Sigmoid colon (tissue), 7 donors: ENCODE results near the gene KAT2A. TPM values are rescaled to one million over a fixed set of nuclear protein-coding genes. Genes with fewer than 3 reads are reported as not detected.

Experiments used
- DNase-seq: peaks from one replicate; pipeline ENCODE4 v3.0.0-alpha.2; 2019
- H3K27ac ChIP-seq, 4 donors: fragments of 200-600 bp; sonication (generic); one replicate each; pipeline ENCODE4 v1.5.1; 2016 to 2019; ENCODE audit warnings: mild to moderate bottlenecking in 1 of 4
- H3K27me3 ChIP-seq, 3 donors: fragments of 200-600 bp; sonication (generic); one replicate each; pipeline ENCODE4 v1.5.1; 2019; ENCODE audit warnings: mild to moderate bottlenecking in 1 of 3
- H3K36me3 ChIP-seq, 4 donors: fragments of 200-600 bp; sonication (generic); one replicate each; pipeline ENCODE4 v1.5.1; 2016 to 2019
- H3K4me1 ChIP-seq, 4 donors: fragments of 200-600 bp; sonication (generic); one replicate each; pipeline ENCODE4 v1.5.1; 2017 to 2019
- H3K4me3 ChIP-seq, 4 donors: fragments of 200-600 bp; sonication (generic); one replicate each; pipeline ENCODE4 v1.5.1; 2017 to 2019; ENCODE audit warnings: mild to moderate bottlenecking in 2 of 4, moderate library complexity in 1 of 4
- H3K9me3 ChIP-seq, 4 donors: fragments of 200-600 bp in 3 of 4; sonication (generic) in 3 of 4; one replicate each; pipeline versions ENCODE4 v1.5.1 to v1.6.1; 2013 to 2019
- CTCF ChIP-seq, 4 experiments: fragments of 450-650 bp in 3 of 4; fragments of 200-600 bp in 1 of 4; IDR thresholded peaks; one replicate each; pipeline ENCODE4 v1.5.1; 2016 to 2019; ENCODE audit warnings: antibody characterized with exemption in 4 of 4, mild to moderate bottlenecking in 3 of 4, moderate library complexity in 2 of 4
- EP300 ChIP-seq, 4 donors: sonication (generic); formaldehyde crosslinking; IDR thresholded peaks; one replicate each; pipeline ENCODE4 v1.6.1; 2017; ENCODE audit warnings: antibody characterized with exemption in 4 of 4
- POLR2A ChIP-seq, 2 donors: fragments of 450-650 bp; IDR thresholded peaks; one replicate each; pipeline ENCODE4 v1.6.1; 2016; ENCODE audit warnings: antibody characterized with exemption in 2 of 2, mild to moderate bottlenecking in 2 of 2, moderate library complexity in 2 of 2
- POLR2AphosphoS5 ChIP-seq, 4 donors: sonication (generic); formaldehyde crosslinking; IDR thresholded peaks; one replicate each; pipeline ENCODE4 v1.6.1; 2017; ENCODE audit warnings: antibody characterized with exemption in 4 of 4
- WGBS, 2 donors: extraction: QIAGEN DNeasy Blood & Tissue Kit; methylation state at CpG; one replicate each; pipeline ENCODE4 v1.1.7; 2013; 5-methylcytosine and 5-hydroxymethylcytosine counted together
- intact Hi-C: fragments of 100-400 bp; cut with DNase I; formaldehyde crosslinking; loops from one replicate; pipeline ENCODE4 v1.15.1; 2023
- polyA plus RNA-seq, 3 donors: library from polyadenylated mRNA; stranded (reverse); fragments of 200-250 nt; gene quantifications; one replicate each; pipeline ENCODE4 v1.2.3, GENCODE V29; 2013
- total RNA-seq, 4 donors: library from RNA; depleted of rRNA; stranded (reverse); fragments of >200 nt; gene quantifications; one replicate each; pipeline ENCODE4 v1.1.0, GENCODE V29; 2016
- donor health status: healthy with polysubstance abuse.
- donor health status: Bipolar disorder and iron deficiency.
- donor health status: healthy.

Gene KAT2A
- total and polyA plus RNA-seq, 7 donors = 6.9 to 95.8 (median 20.4) TPM

- WGBS, 2 donors = 90 to 92% methylated on average over 11 of the region's 11 CpGs
- intact Hi-C loops = loop anchor here (5.0 kb wide), 1 partner anchor 141 kb away; no protein-coding TSS in a partner anchor
- Histone ChIP-seq H3K4me1 (peaks cover 0 to 15% (median 10%) of the 10 kb centered on the region in 4 donors), H3K9me3 (no peaks in the 10 kb centered on the region), H3K4me3 (no peak overlapping the region), H3K27me3 (peaks cover 0 to 2% (median under 1%) of the 10 kb centered on the region in 3 donors), H3K36me3 (peaks cover 0 to 15% (median 6%) of the 10 kb centered on the region in 4 donors), H3K27ac (no peak overlapping the region)
- no peak for DNase-seq
- no peak for TF ChIP-seq CTCF (IDR thresholded peaks at IDR 0.05)
Measured at GRCh38 chr17:42103221-42103954, 17.8 kb downstream of the KAT2A start.

- Histone ChIP-seq H3K27ac (no peak overlapping the region), H3K36me3 (peaks cover 0 to 15% (median 6%) of the 10 kb centered on the region in 4 donors), H3K4me1 (peaks cover 0 to 12% (median 10%) of the 10 kb centered on the region in 4 donors), H3K9me3 (no peaks in the 10 kb centered on the region), H3K27me3 (peaks cover 6 to 19% (median 18%) of the 10 kb centered on the region in 3 donors), H3K4me3 (no peak overlapping the region)
- intact Hi-C loops = loop anchor here (5.0 kb wide), 1 partner anchor 139 kb away; no protein-coding TSS in a partner anchor
- WGBS, 2 donors = 30 to 50% methylated on average over 14 of the region's 14 CpGs
- peak; percentile 83 for DNase-seq
- no peak for TF ChIP-seq POLR2A (IDR thresholded peaks at IDR 0.05)
- peak; percentile 31 to 64 (median 54) for TF ChIP-seq CTCF (IDR thresholded peaks at IDR 0.05)
- TF ChIP-seq EP300 (IDR thresholded peaks at IDR 0.05) = no peak
- no peak for TF ChIP-seq POLR2AphosphoS5 (IDR thresholded peaks at IDR 0.05)
Measured at GRCh38 chr17:42101513-42102292, 19.5 kb downstream of the KAT2A start.

- H3K36me3 ChIP-seq = peaks cover 0 to 6% (median 0%) of the 10 kb centered on the region in 4 donors
- intact Hi-C loops = no loop called here
- H3K9me3 ChIP-seq = no peaks in the 10 kb centered on the region
- DNase-seq = no peak
- peaks cover 0 to 12% (median 10%) of the 10 kb centered on the region in 4 donors for H3K4me1 ChIP-seq
- H3K27me3 ChIP-seq = peaks cover 12 to 42% (median 28%) of the 10 kb centered on the region in 3 donors
- TF ChIP-seq POLR2A (IDR thresholded peaks at IDR 0.05) (no peak), POLR2AphosphoS5 (IDR thresholded peaks at IDR 0.05) (no peak), EP300 (IDR thresholded peaks at IDR 0.05) (no peak), CTCF (IDR thresholded peaks at IDR 0.05) (no peak)
- H3K27ac ChIP-seq = no peak overlapping the region
- H3K4me3 ChIP-seq = no peak overlapping the region
- WGBS, 2 donors = 62 to 72% methylated on average over 14 of the region's 14 CpGs
Measured at GRCh38 chr17:42098730-42099399, 22.3 kb downstream of the KAT2A start.

- peaks cover 0 to 12% (median 10%) of the 10 kb centered on the region in 4 donors for H3K4me1 ChIP-seq
Measured at GRCh38 chr17:42097691-42098631, 23.2 kb downstream of the KAT2A start, which contains the start of gene ZNF385C. Gene ZNF385C (minus strand): TSS chr17:42098473. CDS start chr17:42063056, 35,417 bp downstream.

More at GRCh38 chr17:42097691-42098631, 23.2 kb downstream of the KAT2A start, which contains the start of gene ZNF385C:
- 8 to 11% methylated on average over 52 of the region's 52 CpGs for WGBS, 2 donors
- H3K9me3 ChIP-seq = no peaks in the 10 kb centered on the region
- peaks cover 12 to 42% (median 28%) of the 10 kb centered on the region in 3 donors for H3K27me3 ChIP-seq
- intact Hi-C loops = no loop called here
- no peaks in the 10 kb centered on the region for H3K36me3 ChIP-seq
- TF ChIP-seq POLR2AphosphoS5 (IDR thresholded peaks at IDR 0.05) (no peak), POLR2A (IDR thresholded peaks at IDR 0.05) (no peak), EP300 (IDR thresholded peaks at IDR 0.05) (no peak), CTCF (IDR thresholded peaks at IDR 0.05) (no peak)
- peak within 1 kb of the TSS in 2 of 4 donors; percentile 5 to 6 for H3K4me3 ChIP-seq
- no peak for DNase-seq
- H3K27ac ChIP-seq = no peak within 1 kb of the TSS
